ENCODE measurements around the gene SMIM27. TPM values are rescaled to one million over a fixed set of nuclear protein-coding genes. Genes with fewer than 3 reads are reported as not detected.
A peak's percentile ranks its signal among the peaks of the same experiment; 100 is the strongest.

SMIM27 gene
- total and polyA plus RNA-seq, 2 donors from 2014 or later: 14.6 to 36.9 TPM

- H3K9me3 ChIP-seq (ENCODE audit: control insufficient read depth in 2 of 3, insufficient read depth in 1 of 3, low read length in 3 of 3): no peaks in the 10 kb centered on the region
- H3K4me1 ChIP-seq (ENCODE audit: control insufficient read depth in 2 of 3, insufficient read depth in 2 of 3, low read depth in 1 of 3, low read length in 3 of 3): peaks cover 0 to 2% (median 0%) of the 10 kb centered on the region in 3 donors
- FAIRE-seq: peak; percentile 87
- intact Hi-C loops (cut with DNase I): loop anchor here (5.0 to 10.0 kb wide), 2 partner anchors 203 to 385 kb away; no protein-coding TSS in a partner anchor
- H3K36me3 ChIP-seq (ENCODE audit: control insufficient read depth in 2 of 3, insufficient read depth in 3 of 3, low read length in 3 of 3): no peaks in the 10 kb centered on the region
- no peak overlapping the region for H3K27ac ChIP-seq (ENCODE audit: low read depth in 2 of 2, low read length in 2 of 2)
- no peak overlapping the region for H3K4me3 ChIP-seq (ENCODE audit: low read length in 3 of 3)
- no peak overlapping the region for H3K9ac ChIP-seq (ENCODE audit: low read length in 3 of 3)
- TF ChIP-seq CTCF (IDR thresholded peaks at IDR 0.05; ENCODE audit: borderline replicate concordance, extremely low read depth, insufficient read depth): peak; percentile 93
- no peaks in the 10 kb centered on the region for H3K27me3 ChIP-seq (ENCODE audit: control insufficient read depth, insufficient read depth, low read length)
- DNase-seq: peak; percentile 56 to 79 (median 64)
Measured at GRCh38 chr9:32579706-32580331, 27.7 kb downstream of the SMIM27 start.

GRCh38 chr9:32580631-32581300, 28.6 kb downstream of the SMIM27 start:
- H3K36me3 ChIP-seq (ENCODE audit: control insufficient read depth in 2 of 3, insufficient read depth in 3 of 3, low read length in 3 of 3): no peaks in the 10 kb centered on the region
- intact Hi-C loops (cut with DNase I): loop anchor here (10.0 kb wide), 1 partner anchor 384 kb away; no protein-coding TSS in a partner anchor
- FAIRE-seq (no peak), DNase-seq (peak in 1 of 5 donors; percentile 5)
- no peak for TF ChIP-seq CTCF (IDR thresholded peaks at IDR 0.05; ENCODE audit: borderline replicate concordance, extremely low read depth, insufficient read depth)
- no peaks in the 10 kb centered on the region for H3K9me3 ChIP-seq (ENCODE audit: control insufficient read depth in 2 of 3, insufficient read depth in 1 of 3, low read length in 3 of 3)
- H3K27ac ChIP-seq (ENCODE audit: low read depth in 2 of 2, low read length in 2 of 2): no peak overlapping the region
- H3K4me3 ChIP-seq (ENCODE audit: low read length in 3 of 3): no peak overlapping the region
- peaks cover 0 to 2% (median 0%) of the 10 kb centered on the region in 3 donors for H3K4me1 ChIP-seq (ENCODE audit: control insufficient read depth in 2 of 3, insufficient read depth in 2 of 3, low read depth in 1 of 3, low read length in 3 of 3)
- H3K9ac ChIP-seq (ENCODE audit: low read length in 3 of 3): no peak overlapping the region
- H3K27me3 ChIP-seq (ENCODE audit: control insufficient read depth, insufficient read depth, low read length): no peaks in the 10 kb centered on the region

DNA sequence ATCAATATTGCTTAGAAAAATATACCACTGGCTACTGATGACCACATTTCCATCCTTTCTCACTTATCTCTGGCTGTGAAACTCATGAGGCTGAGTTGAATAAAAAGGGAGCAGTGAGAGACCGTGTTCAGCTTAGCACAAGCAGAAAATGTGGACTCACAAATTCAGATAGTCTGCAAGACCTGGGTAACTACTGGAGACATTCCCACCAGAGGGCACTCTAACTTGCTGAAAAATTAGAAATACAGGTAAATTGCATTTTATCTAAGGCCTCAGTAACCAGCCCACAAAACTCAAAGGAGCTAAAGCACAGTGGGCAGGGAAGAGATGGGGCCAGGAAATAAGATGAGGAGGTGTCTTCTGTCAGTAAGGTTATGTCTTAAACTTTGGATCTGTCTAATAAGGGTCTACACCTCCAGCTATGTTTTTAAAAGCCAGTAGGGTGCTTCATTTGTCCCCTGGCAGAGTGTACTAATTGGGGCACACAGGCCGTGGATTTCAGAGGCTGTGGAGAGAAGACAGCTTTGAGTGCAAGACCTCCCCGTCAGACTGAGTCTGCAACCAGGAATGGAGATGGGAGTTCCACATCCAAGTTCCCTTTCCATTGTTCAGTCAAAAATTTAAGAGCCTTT, 29.5 kb downstream of the SMIM27 start:
- Histone ChIP-seq H3K9ac (ENCODE audit: low read length in 3 of 3) (no peak overlapping the region), H3K27me3 (ENCODE audit: control insufficient read depth, insufficient read depth, low read length) (no peaks in the 10 kb centered on the region), H3K4me3 (ENCODE audit: low read length in 3 of 3) (no peak overlapping the region), H3K9me3 (ENCODE audit: control insufficient read depth in 2 of 3, insufficient read depth in 1 of 3, low read length in 3 of 3) (no peaks in the 10 kb centered on the region), H3K36me3 (ENCODE audit: control insufficient read depth in 2 of 3, insufficient read depth in 3 of 3, low read length in 3 of 3) (no peaks in the 10 kb centered on the region), H3K27ac (ENCODE audit: low read depth in 2 of 2, low read length in 2 of 2) (no peak overlapping the region), H3K4me1 (ENCODE audit: control insufficient read depth in 2 of 3, insufficient read depth in 2 of 3, low read depth in 1 of 3, low read length in 3 of 3) (peaks cover 0 to 2% (median 0%) of the 10 kb centered on the region in 3 donors)
- intact Hi-C loops (cut with DNase I): loop anchor here (10.0 kb wide), 1 partner anchor 383 kb away; no protein-coding TSS in a partner anchor
- FAIRE-seq (no peak), DNase-seq (peak in 4 of 5 donors; percentile 37 to 85 (median 76))
- peak; percentile 46 for TF ChIP-seq CTCF (IDR thresholded peaks at IDR 0.05; ENCODE audit: borderline replicate concordance, extremely low read depth, insufficient read depth)
